HG02642 (cell line): Measurements from ENCODE around the gene GRIP1.

Experiments
- ATAC-seq: cut with Tn5 transposase; IDR thresholded peaks from one replicate; pipeline ENCODE4 v1.9.1; 2021; ENCODE audit warnings: mild to moderate bottlenecking; ENCODE audit not compliant: unreplicated experiment, poor library complexity

The GRIP1 gene

GRCh38 chr12:66648033-66648735 is 30.7 kb downstream of the GRIP1 start:
- no peak for ATAC-seq

DNA sequence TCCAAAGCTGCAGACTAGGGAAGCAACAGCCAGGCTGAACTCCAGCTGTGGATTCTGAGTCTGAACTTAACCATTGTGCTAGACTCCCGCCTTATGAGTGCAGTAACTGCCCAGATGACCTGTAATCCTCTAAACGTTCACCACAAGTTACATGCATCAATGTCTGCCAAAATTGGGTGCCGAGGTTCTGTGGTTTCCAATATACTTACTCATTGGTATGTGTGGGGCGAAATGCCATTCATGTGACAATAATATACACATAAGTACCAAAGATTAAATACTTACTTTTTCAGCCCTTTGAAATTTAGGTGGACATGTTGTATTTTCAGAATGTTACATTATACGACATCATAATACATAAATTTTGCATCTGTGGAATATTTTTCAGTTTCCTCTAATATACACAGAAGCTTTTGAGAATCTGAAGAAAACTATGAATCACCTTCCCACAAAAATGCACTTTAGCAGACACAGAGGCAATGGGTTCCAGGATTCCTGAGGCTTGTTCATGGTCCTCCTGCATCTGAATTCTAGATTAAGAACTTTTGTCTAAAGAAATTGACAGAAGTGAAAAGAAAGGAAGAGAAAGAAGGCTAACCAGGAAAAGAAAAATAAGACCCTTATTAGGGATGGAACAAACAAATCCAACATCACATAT is 31.7 kb downstream of the GRIP1 start:
- ATAC-seq = no peak

- no peak for ATAC-seq
Measured at GRCh38 chr12:66644151-66644550, 34.7 kb downstream of the GRIP1 start.

DNA sequence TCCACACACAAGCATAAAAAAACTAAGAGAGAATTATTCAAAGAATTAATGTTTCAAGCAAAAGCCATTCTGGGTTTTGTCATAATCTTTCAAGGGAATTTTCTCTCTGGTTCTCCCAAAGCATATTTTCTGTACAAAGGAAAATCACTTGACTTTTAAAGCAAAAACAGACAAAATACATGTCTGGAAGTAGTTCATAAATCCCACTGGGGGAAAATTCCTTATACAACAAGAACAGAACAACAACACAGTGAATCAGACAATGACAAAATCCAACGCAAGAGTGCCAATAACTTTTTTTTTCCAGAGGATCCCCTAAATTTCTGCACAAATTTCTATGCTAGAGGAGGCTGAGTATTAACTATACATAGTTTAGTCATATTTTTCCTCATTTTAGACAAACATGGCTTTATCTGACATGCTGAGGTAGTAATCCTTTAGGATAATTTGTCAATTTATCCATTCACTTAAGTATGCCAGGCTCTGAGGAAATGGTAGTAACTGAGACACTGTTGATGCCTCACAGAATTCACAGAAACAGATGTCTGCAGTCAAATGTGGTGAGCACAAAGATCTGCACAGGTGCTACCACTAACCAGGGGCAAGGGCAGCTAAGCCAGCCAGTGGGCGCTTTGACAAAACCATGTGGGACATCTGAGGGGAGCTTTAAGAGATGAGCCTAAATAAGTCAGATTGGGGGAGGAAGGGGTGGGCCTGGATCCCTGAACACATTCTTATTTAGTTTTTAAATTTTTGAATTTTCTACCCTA is 38.0 kb downstream of the GRIP1 start:
- ATAC-seq = no peak

DNA sequence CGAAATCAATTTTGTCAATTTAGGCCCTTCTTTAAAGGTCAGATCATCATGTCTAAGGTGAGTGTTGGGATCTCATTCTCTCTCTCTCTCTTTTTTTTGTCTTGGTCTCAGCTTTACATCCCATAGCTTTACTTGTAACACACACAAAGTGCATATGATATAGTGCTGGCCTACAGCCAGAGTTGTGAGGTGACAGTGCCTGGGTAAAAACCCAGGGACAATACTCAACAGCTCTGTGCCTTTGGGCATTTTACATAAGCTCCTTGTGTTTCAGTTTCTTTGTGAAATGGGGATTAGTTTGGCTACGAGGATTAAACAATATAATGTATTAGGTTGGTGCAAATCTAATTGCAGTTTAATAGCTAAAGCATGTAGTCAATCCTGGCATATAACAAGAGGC is 40.2 kb downstream of the GRIP1 start:
- ATAC-seq = no peak

- ATAC-seq = no peak
Measured at GRCh38 chr12:66637699-66638301, 41.1 kb downstream of the GRIP1 start.

DNA sequence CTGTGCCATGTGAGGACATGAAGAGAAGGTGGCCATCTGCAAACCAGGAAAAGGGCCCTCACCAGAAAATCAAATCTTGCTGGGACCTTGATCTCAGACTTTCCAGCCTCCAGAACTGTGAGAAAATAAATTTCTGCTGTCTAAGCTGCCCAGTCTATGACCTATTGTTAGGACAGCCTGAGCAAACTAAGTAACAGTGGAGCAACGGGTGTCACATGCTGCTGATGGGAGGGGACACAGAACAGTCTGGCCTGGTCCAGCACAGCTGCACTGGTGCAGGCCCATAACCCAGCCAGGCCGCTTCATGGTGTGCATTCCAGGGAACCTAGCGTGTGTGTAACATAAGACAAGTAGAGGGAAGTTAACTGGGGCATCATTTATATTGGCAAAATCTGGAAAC is 42.1 kb downstream of the GRIP1 start:
- no peak for ATAC-seq

DNA sequence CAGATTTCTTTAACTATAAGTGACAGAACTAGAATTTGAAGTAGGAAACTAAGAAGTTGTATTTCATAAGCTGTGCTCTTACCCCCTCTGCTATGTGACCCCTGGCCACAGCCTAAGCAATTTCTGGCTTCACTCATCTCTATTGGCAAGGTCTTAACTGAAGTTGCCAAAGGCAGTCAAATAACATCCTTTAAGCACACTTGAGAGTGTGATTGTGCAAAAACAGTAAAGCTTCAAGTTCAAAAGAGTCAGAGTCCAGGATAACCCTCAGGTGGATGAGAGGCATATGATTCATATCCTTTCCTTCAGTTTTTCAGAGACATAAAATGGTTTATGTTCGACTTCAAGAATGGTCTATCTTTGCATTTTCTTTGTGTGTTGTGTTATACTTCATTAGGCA is 45.2 kb downstream of the GRIP1 start:
- no peak for ATAC-seq

DNA sequence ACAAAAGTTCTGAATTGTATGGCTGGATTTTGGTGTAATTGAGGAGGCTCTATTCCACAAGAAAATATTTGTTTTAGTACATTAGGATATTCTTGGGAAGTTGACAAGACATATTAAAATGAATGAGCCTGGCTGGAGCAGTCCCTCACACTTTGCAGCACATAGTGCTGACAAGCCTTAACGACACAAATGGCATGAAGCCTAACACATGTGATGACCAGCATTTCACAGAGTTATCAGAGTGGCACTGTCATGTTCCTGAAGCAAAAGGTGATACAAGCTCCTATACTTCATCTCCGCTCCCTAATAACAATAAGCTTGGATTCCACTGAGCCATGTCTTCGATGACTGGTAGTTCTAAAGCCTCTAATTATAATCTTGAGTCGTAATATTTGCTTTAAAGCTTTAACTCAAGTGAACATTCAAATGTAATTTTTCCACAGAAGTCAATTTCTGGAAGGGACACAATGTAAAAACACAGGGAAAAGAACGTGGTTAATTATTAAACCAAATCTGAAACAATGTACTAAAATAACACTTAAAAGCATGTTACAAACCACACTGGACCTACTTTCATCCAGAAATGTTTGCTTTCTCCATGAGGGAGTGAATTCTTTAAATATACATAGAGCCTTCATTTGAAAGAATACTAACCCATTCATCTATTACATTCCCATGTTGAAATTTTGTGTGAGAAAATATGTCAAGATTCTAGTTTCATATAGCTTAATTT is 49.6 kb downstream of the GRIP1 start:
- ATAC-seq = no peak

DNA sequence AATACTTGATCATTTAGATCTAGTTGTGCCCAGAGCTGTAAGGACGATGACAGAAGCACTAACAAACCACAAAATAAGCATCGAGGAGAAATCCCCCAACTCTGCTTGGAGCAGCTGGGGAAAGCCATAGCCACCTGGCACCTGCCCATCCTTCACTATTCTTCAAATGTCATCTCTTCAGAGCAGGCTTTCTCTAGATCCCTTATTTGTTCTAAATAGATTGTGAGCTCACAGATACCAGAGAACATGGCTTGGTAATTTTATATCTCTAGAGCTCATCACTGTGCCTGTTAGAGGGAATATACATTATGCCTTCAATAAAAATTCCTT is 50.9 kb downstream of the GRIP1 start:
- no peak for ATAC-seq

DNA sequence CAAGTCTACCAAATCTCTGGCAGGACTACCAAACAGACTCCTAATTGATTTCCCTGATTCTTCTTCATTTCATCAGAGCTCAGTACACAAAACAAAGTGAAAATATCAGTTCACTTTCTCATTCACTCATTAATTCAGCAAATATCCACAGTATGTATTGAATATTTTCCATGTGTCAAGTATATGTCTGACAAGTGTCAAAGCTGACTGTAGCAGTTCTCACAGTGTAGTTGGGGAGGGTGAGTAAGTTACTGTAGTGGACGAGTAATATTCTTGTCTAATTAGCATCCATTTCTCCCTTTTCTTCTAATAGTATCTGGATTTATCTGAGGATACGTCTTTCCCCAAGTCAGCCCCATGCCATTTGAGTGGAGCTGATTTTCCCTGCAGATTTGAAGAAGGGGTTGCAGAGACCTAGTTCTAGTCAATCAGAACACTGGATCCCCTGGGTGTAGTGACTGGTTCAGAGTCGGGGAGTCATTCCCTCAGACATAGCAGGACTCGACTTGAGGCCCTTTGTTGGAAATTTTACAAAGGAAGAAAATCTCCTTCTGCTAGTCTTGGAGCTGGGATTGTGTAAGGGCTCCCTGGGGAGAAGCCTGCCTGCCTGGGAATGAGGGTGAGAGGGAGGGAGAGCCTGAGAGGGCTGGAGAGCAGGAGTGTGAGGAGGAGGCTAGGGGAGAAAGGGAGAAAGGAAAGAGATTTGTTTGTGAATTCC is 51.4 kb downstream of the GRIP1 start:
- ATAC-seq = no peak

DNA sequence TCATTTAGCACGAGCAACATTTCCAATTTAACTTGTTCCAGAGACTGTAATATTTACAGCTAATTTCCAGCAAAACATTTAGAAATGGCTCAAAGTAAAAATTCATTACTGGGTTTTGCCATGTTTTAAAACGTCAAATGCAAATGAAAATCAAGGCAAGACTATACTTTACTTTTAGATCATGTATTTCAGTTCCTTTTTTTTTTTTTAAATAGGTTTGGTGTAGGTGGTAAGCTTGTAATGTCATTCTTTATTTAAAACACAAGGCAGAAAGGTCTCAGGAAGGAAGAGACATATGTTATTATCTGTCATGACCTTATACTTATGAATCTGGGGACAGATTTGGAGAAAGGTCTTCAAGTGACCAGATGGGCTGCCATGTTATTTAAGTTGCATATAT is 54.1 kb downstream of the GRIP1 start:
- ATAC-seq = peak; percentile 61

- peak; percentile 31 for ATAC-seq
Measured at GRCh38 chr12:66623455-66623854, 55.4 kb downstream of the GRIP1 start.

DNA sequence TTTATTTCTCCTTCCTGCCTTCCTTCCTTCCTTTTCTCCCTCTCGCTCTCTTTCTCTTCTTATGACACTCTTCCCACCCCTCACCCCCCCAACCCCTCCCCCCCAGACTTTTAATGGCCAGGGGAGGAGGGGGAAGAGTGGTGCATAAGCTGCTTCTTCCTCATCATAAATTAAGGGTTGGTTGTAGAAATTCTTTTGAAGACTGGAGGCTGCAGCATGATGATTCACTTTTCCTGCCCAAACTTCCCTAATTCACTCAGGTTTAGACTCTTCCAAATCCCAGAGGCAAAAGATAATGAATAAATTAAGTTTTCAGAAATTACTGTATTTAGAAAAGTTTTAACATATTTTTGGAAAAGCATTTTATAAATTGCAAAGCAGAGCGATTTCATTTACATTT is 58.2 kb downstream of the GRIP1 start:
- ATAC-seq = no peak

DNA sequence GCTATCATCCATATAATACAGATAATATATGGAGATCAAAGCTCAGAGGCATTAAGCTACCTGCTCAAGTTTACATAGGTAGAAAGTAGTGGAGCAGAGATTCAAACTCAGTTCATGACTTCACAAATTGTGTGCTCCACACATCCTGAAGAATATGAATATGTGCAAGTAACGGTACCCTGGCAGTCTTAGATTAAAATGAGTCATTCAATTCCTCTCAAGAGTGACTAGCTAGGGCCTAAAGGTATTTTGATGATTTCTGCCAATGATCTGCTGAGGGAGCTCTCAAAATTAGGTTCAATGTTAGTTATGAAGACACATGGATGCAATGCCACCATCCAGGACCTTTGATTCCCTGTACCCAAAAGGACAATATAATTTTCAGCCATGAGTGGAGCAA is 58.9 kb downstream of the GRIP1 start:
- no peak for ATAC-seq

DNA sequence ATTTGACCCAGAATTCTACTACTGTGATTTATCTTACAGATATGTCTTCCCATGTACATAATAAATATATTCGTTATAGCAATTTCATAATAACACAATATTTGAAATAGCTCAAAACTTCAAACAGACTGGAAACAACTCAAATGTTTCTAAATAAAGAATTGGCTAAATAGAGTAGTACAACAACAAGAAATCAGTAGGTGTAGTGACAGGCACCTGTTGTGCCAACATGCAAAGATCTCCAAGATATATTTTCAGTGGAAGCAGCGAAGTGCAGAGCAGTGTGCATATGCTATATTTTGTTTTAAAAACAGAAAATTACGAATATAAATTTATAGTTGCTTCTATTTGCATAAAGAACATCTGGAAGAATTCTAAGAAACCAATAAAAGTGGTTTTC is 60.9 kb downstream of the GRIP1 start:
- ATAC-seq = no peak

DNA sequence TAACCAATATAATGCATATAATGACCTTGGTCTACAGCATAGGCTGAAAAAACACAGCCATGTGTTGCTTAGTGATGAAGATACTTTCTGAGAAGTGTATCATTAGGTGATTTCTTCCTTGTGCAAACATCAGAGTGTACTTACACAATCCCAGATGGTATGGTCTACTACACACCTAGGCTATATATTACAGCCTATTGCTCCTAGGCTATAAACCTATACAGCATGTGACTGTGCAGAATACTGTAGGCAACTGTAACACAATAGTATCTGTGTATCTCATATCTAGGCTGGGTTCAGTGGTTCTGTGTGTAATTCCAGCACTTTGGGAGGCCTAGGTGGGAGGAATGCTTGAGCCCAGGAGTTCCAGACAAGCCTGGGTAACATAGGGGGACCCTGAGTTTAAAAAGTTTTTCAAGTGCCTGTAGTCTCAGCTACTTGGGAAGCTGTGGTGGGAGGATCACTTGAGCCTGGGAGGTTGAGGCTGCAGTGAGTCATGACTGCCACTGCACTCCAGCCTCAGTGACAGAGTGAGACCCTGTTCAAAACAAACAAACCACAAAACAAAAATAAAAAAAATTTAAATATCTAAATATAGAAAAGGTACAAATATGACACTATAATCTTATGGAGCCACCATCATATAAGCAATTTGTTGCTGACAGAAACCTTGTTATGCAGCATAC is 66.6 kb downstream of the GRIP1 start:
- ATAC-seq = no peak

DNA sequence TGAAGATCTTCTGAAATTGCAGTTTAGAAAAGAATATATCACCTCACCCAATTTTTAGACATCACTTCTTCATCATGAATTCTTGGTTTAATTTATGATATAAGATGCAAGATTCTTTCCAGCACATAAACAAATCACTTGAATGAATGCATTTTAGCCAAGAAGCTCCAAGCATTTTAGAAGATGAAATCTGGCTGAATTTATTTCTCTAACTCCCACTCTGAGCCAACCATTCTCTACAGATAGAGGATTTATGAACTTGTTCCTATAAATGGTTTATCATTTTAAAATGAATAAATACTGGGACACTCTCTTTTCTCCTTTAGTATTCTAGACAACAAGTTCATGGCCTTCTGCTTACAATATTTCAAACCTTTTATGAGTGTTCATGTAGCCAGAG is 71.7 kb downstream of the GRIP1 start:
- no peak for ATAC-seq

GRCh38 chr12:66605293-66605692 is 73.6 kb downstream of the GRIP1 start:
- ATAC-seq = no peak
